SK-N-SH (cell line): ENCODE measurements around the gene MAN2C1.

Experiments
- EP300 ChIP-seq, 2 experiments: IDR thresholded peaks; 2 replicates each; pipeline versions ENCODE4 v1.4.0 to v1.6.1; 2012; ENCODE audit warnings: borderline replicate concordance in 1 of 2, low read depth in 1 of 2, low read length in 1 of 2
- EZH2phosphoT487 ChIP-seq: fragments of 200-600 bp; sonication (generic); IDR thresholded peaks from 2 replicates; pipeline ENCODE4 v1.6.1; 2017; ENCODE audit warnings: low read depth, mixed run types, mild to moderate bottlenecking, antibody characterized with exemption, moderate library complexity, borderline replicate concordance
- GABPA ChIP-seq: IDR thresholded peaks from 2 replicates; pipeline ENCODE4 v1.4.0; 2012; ENCODE audit warnings: low read depth, mild to moderate bottlenecking
- POLR2AphosphoS5 ChIP-seq: IDR thresholded peaks from 2 replicates; pipeline ENCODE4 v1.6.1; 2012; ENCODE audit warnings: low read depth, low read length
- RAD21 ChIP-seq: IDR thresholded peaks from 2 replicates; pipeline ENCODE4 v1.6.1; 2012; ENCODE audit warnings: mild to moderate bottlenecking, low read length
- TAF1 ChIP-seq: IDR thresholded peaks from 2 replicates; pipeline ENCODE4 v1.6.1; 2012; ENCODE audit warnings: low read depth, mild to moderate bottlenecking, low read length, moderate library complexity, borderline replicate concordance
- TCF12 ChIP-seq: IDR thresholded peaks from 2 replicates; pipeline ENCODE4 v1.4.0; 2012
- TF ChIP-seq, protein P1 (sequence below): fragments of 200-600 bp; sonication (generic); IDR thresholded peaks from 2 replicates; pipeline ENCODE4 v1.6.1; 2017; ENCODE audit warnings: antibody characterized with exemption, mild to moderate bottlenecking, moderate library complexity
- TF ChIP-seq, protein P2 (sequence below): IDR thresholded peaks from 2 replicates; pipeline ENCODE4 v1.6.1; 2012; ENCODE audit warnings: mild to moderate bottlenecking, low read depth, low read length, moderate library complexity
- TF ChIP-seq, protein P3 (sequence below): IDR thresholded peaks from 2 replicates; pipeline ENCODE4 v1.4.0; 2012; ENCODE audit warnings: low read depth

GRCh38 chr15:75364881-75365280 lies 3.5 kb downstream of the MAN2C1 start:
- TF ChIP-seq, protein P1, sequence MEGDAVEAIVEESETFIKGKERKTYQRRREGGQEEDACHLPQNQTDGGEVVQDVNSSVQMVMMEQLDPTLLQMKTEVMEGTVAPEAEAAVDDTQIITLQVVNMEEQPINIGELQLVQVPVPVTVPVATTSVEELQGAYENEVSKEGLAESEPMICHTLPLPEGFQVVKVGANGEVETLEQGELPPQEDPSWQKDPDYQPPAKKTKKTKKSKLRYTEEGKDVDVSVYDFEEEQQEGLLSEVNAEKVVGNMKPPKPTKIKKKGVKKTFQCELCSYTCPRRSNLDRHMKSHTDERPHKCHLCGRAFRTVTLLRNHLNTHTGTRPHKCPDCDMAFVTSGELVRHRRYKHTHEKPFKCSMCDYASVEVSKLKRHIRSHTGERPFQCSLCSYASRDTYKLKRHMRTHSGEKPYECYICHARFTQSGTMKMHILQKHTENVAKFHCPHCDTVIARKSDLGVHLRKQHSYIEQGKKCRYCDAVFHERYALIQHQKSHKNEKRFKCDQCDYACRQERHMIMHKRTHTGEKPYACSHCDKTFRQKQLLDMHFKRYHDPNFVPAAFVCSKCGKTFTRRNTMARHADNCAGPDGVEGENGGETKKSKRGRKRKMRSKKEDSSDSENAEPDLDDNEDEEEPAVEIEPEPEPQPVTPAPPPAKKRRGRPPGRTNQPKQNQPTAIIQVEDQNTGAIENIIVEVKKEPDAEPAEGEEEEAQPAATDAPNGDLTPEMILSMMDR: no peak
- TF ChIP-seq, protein P2, sequence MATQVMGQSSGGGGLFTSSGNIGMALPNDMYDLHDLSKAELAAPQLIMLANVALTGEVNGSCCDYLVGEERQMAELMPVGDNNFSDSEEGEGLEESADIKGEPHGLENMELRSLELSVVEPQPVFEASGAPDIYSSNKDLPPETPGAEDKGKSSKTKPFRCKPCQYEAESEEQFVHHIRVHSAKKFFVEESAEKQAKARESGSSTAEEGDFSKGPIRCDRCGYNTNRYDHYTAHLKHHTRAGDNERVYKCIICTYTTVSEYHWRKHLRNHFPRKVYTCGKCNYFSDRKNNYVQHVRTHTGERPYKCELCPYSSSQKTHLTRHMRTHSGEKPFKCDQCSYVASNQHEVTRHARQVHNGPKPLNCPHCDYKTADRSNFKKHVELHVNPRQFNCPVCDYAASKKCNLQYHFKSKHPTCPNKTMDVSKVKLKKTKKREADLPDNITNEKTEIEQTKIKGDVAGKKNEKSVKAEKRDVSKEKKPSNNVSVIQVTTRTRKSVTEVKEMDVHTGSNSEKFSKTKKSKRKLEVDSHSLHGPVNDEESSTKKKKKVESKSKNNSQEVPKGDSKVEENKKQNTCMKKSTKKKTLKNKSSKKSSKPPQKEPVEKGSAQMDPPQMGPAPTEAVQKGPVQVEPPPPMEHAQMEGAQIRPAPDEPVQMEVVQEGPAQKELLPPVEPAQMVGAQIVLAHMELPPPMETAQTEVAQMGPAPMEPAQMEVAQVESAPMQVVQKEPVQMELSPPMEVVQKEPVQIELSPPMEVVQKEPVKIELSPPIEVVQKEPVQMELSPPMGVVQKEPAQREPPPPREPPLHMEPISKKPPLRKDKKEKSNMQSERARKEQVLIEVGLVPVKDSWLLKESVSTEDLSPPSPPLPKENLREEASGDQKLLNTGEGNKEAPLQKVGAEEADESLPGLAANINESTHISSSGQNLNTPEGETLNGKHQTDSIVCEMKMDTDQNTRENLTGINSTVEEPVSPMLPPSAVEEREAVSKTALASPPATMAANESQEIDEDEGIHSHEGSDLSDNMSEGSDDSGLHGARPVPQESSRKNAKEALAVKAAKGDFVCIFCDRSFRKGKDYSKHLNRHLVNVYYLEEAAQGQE: no peak
- TF ChIP-seq TCF12 (no peak), GABPA (no peak), POLR2AphosphoS5 (no peak), EZH2phosphoT487 (no peak), TAF1 (no peak), RAD21 (no peak), EP300 (IDR thresholded peaks at IDR 0.05; ENCODE audit: borderline replicate concordance in 1 of 2, low read depth in 1 of 2, low read length in 1 of 2) (no peak)
- TF ChIP-seq, protein P3, sequence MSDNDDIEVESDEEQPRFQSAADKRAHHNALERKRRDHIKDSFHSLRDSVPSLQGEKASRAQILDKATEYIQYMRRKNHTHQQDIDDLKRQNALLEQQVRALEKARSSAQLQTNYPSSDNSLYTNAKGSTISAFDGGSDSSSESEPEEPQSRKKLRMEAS: no peak
